K562 (cell line): ENCODE results near the gene MCEE. TPM values are rescaled to one million over a fixed set of nuclear protein-coding genes. Genes with fewer than 3 reads are reported as not detected.

Source experiments
- WHSC1 ChIP-seq: IDR thresholded peaks from one replicate; pipeline ENCODE4 v1.6.1; 2012; ENCODE audit warnings: low read length, control low read depth, inconsistent platforms
- polyA plus RNA-seq, 8 experiments: library from polyadenylated mRNA; depleted of rRNA in 4 of 8; stranded (reverse) in 5 of 8; unstranded in 3 of 8; fragments of >200 nt; fragmentation: Nextera tagmentation in 2 of 8; fragmentation: Illumina TruSeq in 1 of 8; extraction: Ambion mirVana in 2 of 8; extraction: Trizol in 1 of 8; gene quantifications; 2 replicates each; pipeline versions ENCODE4 v1.2.1 to v1.2.3, GENCODE V29; 2011 to 2014; ENCODE audit warnings: inconsistent platforms in 1 of 8, missing spikeins in 1 of 8
- total RNA-seq, 7 experiments: library from RNA; depleted of rRNA in 6 of 7; stranded (reverse); fragments of >200 nt in 6 of 7; fragmentation: Illumina TruSeq in 2 of 7; extraction: Trizol in 2 of 7; gene quantifications; 2 replicates each; pipeline versions ENCODE4 v1.2.1 to v1.2.3, GENCODE V29; 2011 to 2021; ENCODE audit warnings: low replicate concordance in 1 of 7
- TF ChIP-seq, protein P1 (sequence below): fragments of 200-600 bp; sonication (generic); IDR thresholded peaks from one replicate; pipeline ENCODE4 v1.6.1; 2012; ENCODE audit warnings: mild to moderate bottlenecking, low read depth, low read length, inconsistent platforms

MCEE gene
- total and polyA plus RNA-seq, 9 of the 15 experiments (the other 6 are each of a cell fraction or from before 2014, with no cell fraction given), result 15.6 to 49.1 (median 24.5) TPM

DNA sequence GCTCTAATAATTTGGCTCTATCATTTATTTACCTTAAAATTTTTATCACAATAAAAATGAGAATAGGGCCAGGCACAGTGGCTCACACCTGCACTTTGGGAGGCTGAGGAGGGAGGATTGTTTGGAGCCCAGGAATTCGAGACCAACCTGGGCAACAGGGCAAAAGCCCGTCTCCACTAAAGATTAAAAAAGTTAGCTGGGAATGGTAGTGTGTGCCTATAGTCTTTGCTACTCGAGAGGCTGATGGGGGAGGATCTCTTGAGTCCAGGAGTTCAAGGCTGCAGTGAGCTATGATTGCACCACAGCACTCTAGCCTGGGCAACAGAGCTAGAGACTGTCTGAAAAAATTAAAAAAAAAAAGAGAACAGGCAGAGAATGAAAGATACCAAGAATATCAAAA is 6.1 kb upstream of the MCEE start (continued):
- TF ChIP-seq, protein P1, sequence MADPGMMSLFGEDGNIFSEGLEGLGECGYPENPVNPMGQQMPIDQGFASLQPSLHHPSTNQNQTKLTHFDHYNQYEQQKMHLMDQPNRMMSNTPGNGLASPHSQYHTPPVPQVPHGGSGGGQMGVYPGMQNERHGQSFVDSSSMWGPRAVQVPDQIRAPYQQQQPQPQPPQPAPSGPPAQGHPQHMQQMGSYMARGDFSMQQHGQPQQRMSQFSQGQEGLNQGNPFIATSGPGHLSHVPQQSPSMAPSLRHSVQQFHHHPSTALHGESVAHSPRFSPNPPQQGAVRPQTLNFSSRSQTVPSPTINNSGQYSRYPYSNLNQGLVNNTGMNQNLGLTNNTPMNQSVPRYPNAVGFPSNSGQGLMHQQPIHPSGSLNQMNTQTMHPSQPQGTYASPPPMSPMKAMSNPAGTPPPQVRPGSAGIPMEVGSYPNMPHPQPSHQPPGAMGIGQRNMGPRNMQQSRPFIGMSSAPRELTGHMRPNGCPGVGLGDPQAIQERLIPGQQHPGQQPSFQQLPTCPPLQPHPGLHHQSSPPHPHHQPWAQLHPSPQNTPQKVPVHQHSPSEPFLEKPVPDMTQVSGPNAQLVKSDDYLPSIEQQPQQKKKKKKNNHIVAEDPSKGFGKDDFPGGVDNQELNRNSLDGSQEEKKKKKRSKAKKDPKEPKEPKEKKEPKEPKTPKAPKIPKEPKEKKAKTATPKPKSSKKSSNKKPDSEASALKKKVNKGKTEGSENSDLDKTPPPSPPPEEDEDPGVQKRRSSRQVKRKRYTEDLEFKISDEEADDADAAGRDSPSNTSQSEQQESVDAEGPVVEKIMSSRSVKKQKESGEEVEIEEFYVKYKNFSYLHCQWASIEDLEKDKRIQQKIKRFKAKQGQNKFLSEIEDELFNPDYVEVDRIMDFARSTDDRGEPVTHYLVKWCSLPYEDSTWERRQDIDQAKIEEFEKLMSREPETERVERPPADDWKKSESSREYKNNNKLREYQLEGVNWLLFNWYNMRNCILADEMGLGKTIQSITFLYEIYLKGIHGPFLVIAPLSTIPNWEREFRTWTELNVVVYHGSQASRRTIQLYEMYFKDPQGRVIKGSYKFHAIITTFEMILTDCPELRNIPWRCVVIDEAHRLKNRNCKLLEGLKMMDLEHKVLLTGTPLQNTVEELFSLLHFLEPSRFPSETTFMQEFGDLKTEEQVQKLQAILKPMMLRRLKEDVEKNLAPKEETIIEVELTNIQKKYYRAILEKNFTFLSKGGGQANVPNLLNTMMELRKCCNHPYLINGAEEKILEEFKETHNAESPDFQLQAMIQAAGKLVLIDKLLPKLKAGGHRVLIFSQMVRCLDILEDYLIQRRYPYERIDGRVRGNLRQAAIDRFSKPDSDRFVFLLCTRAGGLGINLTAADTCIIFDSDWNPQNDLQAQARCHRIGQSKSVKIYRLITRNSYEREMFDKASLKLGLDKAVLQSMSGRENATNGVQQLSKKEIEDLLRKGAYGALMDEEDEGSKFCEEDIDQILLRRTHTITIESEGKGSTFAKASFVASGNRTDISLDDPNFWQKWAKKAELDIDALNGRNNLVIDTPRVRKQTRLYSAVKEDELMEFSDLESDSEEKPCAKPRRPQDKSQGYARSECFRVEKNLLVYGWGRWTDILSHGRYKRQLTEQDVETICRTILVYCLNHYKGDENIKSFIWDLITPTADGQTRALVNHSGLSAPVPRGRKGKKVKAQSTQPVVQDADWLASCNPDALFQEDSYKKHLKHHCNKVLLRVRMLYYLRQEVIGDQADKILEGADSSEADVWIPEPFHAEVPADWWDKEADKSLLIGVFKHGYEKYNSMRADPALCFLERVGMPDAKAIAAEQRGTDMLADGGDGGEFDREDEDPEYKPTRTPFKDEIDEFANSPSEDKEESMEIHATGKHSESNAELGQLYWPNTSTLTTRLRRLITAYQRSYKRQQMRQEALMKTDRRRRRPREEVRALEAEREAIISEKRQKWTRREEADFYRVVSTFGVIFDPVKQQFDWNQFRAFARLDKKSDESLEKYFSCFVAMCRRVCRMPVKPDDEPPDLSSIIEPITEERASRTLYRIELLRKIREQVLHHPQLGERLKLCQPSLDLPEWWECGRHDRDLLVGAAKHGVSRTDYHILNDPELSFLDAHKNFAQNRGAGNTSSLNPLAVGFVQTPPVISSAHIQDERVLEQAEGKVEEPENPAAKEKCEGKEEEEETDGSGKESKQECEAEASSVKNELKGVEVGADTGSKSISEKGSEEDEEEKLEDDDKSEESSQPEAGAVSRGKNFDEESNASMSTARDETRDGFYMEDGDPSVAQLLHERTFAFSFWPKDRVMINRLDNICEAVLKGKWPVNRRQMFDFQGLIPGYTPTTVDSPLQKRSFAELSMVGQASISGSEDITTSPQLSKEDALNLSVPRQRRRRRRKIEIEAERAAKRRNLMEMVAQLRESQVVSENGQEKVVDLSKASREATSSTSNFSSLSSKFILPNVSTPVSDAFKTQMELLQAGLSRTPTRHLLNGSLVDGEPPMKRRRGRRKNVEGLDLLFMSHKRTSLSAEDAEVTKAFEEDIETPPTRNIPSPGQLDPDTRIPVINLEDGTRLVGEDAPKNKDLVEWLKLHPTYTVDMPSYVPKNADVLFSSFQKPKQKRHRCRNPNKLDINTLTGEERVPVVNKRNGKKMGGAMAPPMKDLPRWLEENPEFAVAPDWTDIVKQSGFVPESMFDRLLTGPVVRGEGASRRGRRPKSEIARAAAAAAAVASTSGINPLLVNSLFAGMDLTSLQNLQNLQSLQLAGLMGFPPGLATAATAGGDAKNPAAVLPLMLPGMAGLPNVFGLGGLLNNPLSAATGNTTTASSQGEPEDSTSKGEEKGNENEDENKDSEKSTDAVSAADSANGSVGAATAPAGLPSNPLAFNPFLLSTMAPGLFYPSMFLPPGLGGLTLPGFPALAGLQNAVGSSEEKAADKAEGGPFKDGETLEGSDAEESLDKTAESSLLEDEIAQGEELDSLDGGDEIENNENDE, result no peak
- TF ChIP-seq WHSC1, result no peak
